Activated effector memory CD4-positive, alpha-beta T cell treated with Interleukin-2 at 50 U/mL for 16 hours (primary cell): ENCODE measurements around the gene PDGFC.
"Not testable (repeated sequence)": the region's sequence is repeated elsewhere in the genome, so short reads cannot be mapped to it uniquely, and the experiment has no call there.

ENCODE experiments used
- DNase-seq: peaks from one replicate; pipeline ENCODE4 v3.0.0-alpha.2; 2020

Gene PDGFC

GRCh38 chr4:156894234-156894633 is 77.4 kb downstream of the PDGFC start:
- no peak for DNase-seq

- no peak for DNase-seq
These were observed 78.8 kb downstream of the PDGFC start for GRCh38 chr4:156892805-156893204.

- DNase-seq = no peak
These were observed 81.7 kb downstream of the PDGFC start for GRCh38 chr4:156889616-156890594.

DNA sequence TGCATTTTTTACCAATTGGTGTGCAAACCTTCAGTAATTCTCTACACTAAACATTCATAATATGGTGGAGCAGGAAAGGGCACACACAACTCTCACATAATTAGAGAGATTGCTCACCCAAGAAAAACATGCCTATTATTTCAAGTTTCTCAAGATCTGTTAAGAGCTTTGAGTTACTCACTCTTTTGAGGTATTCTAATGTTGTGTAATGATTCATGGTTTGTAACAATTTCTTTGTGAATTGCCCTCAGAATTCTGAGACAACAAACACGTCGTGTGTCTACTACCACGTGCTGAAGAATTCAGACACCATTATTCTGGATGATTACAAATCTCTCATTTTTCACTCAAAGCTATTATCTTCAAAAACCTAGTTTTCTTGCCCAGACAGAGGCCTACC is 82.8 kb downstream of the PDGFC start:
- no peak for DNase-seq

GRCh38 chr4:156886481-156886880 is 85.1 kb downstream of the PDGFC start:
- no peak for DNase-seq

GRCh38 chr4:156885374-156885773 is 86.2 kb downstream of the PDGFC start:
- no peak for DNase-seq

DNA sequence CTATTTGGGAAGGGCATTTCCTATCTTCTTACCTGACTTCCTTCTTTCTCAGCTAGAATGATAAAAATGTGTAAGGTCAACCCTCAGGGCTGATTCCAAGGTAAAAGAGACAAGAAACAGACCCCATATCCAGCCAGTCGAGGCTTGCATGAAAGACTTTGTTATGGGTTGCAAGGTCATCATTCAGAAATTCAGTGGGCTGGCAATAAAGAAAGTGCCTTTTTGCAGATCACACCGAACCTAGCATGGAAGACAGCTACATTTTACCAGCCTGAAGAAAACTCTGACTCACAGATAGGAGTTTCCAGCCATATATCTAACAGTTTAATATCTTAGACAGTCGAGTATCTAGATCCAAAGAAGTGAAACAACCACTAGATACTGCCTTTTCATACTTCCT is 87.4 kb downstream of the PDGFC start:
- DNase-seq = no peak

DNA sequence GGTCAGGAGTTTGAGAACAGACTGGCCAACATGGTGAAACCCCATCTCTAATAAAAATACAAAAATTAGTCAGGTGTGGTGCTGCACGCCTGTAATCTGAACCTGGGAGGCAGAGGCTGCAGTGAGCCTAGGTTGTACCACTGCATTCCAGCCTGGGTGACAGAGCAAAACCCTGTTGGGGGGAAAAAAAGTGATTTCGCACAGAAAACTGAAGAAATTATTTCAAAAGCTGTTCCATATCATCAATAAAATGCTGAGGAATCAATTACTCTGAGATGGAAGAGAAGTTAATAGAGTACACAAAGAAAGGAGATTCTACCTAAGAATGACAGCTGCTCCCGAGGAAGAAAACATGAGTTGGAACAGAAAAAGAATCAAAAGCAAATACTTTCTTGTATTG is 95.9 kb downstream of the PDGFC start:
- no peak for DNase-seq

GRCh38 chr4:156875055-156875454 is 96.5 kb downstream of the PDGFC start:
- DNase-seq = no peak

DNA sequence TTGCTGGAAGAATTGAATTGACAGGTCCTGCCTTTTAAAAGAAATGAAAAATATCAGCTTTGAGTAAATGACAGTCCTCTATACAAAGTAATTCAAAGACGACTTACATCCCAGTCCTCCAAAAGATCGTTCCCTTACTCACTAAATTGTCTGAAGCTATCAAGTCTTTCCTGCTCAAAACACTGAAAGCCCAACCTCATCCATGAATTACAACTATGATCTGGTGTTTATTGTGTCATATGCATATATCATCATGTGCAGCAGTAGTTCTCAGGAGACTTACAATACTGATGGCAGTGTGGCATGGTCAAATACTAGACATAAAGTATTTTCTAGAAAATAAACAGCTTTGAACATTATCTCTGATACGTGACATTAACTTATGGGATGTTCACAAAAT is 97.8 kb downstream of the PDGFC start:
- no peak for DNase-seq

- no peak for DNase-seq
These were observed 100.7 kb downstream of the PDGFC start for GRCh38 chr4:156870861-156871260.

GRCh38 chr4:156870131-156870530 is 101.5 kb downstream of the PDGFC start:
- no peak for DNase-seq

GRCh38 chr4:156866088-156866487 is 105.5 kb downstream of the PDGFC start:
- not testable (repeated sequence) for DNase-seq

DNA sequence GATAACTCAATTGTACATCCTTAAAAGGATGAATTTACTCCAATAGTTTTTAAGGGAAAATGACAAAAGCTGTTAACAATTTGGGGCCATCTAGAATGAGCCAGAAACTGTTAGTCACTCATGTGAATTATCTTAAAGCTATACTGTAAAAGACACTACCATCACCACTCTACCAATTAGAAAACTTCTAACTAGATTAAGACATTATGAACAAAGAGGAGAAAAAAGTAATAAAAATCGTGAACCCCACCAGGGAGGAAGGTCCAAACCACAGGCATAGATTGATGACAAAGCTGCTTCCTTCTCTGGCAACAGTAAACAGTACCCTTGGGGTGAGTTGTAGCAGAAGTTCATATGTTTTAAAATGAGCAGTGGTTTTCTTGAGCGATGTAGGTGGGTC is 106.1 kb downstream of the PDGFC start:
- DNase-seq = no peak

GRCh38 chr4:156858071-156858470 is 113.5 kb downstream of the PDGFC start:
- DNase-seq = no peak

DNA sequence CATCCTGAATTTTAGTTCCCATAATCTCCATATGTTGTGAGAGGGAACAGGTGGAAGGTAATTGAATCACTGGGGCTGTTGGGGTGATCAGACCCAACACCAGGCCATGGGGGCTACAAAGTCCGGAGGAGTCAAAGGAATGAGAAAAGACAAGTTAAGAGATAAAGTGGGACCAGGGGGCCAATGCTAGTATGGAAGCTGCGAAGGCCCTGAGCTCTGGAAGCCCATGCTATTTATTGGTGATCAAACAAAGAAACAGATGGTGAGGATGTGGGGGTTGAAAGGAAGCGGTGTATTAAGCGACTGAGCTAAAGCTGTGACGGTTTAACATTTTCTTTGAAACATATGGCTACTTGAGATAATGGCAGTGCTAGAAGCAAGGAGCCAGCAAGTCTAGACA is 132.8 kb downstream of the PDGFC start:
- DNase-seq = no peak

DNA sequence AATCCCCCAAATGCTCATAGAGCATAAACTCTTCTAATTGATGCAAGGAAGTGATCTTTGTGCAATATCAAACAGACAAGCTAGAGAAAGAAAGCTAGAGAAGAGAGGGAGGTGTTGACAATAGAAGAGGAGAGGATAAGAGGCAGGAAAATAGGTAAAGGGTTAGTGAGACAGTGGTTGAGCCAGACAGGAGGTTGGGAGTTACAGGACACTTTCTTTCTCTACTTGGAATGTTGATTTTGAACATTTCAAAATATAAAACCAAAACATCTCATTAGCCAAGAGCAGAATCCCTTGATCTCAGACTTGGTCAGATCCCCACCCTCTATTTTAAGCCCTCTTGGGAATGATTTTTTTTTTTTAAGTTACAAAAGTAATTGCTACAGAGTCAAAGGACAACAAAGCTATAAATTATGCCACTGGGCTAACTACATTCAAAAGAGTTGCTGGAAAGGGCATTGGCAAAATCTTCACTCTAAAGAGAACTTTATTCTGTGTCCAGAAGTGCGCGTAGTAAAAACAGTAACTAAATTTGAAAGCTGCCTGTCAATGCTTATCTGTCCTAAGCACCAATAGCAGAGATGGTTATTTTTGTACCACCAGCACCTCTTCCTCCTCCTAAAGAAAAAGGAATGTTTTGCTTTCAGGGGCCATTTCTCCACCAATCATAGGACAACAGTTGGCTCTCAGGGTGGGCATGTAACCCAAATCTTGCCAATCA is 133.8 kb downstream of the PDGFC start:
- no peak for DNase-seq

DNA sequence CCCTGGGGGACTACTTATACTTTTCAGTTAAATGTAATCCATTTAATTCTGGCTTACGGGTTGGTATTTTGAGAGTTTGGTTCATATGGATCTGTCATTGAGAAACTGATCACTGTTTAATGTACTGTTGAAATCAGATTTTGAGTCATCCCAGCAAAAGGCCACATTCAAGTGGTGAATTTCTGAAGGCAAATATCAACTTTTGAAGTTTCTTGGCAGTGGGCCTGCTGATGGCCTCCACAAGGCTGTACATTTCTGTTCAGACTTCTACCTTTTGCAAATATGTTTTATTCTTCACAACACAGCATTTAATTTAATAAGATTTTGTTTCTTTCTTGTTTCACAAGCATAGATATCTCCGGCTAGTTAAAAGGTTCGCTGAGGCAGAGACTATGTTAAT is 138.7 kb downstream of the PDGFC start:
- DNase-seq = no peak

GRCh38 chr4:156830351-156830750 is 141.2 kb downstream of the PDGFC start:
- no peak for DNase-seq

DNA sequence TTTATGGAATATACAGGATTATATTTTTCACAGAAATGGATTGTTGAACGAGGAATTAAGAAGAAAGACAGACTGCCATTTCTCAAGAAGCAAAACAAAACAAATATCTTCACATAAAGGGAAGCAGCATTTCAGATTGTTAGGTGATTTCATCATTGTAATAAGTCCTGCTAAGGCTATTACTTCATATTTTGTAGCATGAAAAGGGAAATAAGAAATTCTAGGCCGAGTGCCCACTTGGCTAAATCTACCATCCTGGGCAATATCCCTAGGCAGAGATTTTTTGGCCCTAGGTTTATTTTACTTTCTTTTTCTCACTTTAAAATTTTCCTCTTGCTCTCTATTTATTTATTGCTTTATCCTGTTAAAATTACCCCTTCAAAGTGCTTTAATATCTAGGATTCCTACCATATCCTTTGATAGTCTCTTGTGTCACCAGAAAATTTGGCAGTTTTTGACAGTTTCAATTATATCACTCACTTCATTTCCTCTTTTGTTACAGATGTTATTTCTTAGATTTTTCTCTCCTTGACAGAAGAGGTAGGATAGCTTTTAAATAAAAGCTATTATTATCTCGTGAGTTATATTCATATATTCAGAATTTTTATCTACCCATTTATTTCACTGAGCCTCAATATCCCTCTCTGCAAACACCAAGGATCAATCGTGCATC is 142.3 kb downstream of the PDGFC start:
- no peak for DNase-seq

- no peak for DNase-seq
These were observed 144.1 kb downstream of the PDGFC start for GRCh38 chr4:156827519-156827918.

DNA sequence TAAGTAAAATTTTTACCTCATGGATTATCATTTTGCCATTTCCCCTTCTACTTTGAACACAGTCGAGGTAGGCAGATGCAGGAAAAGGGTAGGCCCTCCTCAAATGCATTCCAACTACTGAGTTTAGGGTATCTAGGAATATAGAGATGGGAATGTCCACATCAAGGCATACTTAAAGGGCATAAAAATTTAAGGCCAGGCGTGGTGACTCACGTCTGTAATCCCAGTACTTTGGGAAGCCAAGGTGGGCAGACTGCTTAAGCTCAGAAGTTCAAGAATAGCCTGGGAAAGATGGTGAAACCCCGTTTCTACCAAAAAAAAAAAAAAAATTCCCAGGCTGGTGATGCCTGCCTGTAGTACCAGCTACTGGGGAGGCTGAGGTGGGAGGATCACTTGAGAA is 146.5 kb downstream of the PDGFC start:
- DNase-seq = no peak

GRCh38 chr4:156824451-156825060 is 147.0 kb downstream of the PDGFC start:
- no peak for DNase-seq
